GM21576 (cell line): Measurements from ENCODE around the gene TXNRD3.
"Not testable (repeated sequence)": the region's sequence is repeated elsewhere in the genome, so short reads cannot be mapped to it uniquely, and the experiment has no call there.

Source experiments
- ATAC-seq: cut with Tn5 transposase; IDR thresholded peaks from one replicate; pipeline ENCODE4 v1.9.1; 2021; ENCODE audit warnings: mild to moderate bottlenecking, moderate library complexity; ENCODE audit not compliant: unreplicated experiment

Gene TXNRD3

GRCh38 chr3:126606001-126606400 is 48.9 kb downstream of the TXNRD3 start:
- no peak for ATAC-seq

- no peak for ATAC-seq
Observed at GRCh38 chr3:126604691-126605090, 50.2 kb downstream of the TXNRD3 start.

GRCh38 chr3:126599101-126599500 is 55.8 kb downstream of the TXNRD3 start:
- no peak for ATAC-seq

- ATAC-seq = not testable (repeated sequence)
Observed at GRCh38 chr3:126595479-126595878, 59.4 kb downstream of the TXNRD3 start.

- not testable (repeated sequence) for ATAC-seq
Observed at GRCh38 chr3:126591515-126591914, 63.4 kb downstream of the TXNRD3 start.

GRCh38 chr3:126582311-126582710 is 72.6 kb downstream of the TXNRD3 start:
- ATAC-seq = no peak

- no peak for ATAC-seq
Observed at GRCh38 chr3:126581569-126581968, 73.4 kb downstream of the TXNRD3 start.

- ATAC-seq = no peak
Observed at GRCh38 chr3:126580746-126581145, 74.2 kb downstream of the TXNRD3 start.

- ATAC-seq = no peak
Observed at GRCh38 chr3:126578702-126579101, 76.2 kb downstream of the TXNRD3 start.

- ATAC-seq = no peak
Observed at GRCh38 chr3:126577261-126577660, 77.7 kb downstream of the TXNRD3 start.

GRCh38 chr3:126573492-126574117 is 81.3 kb downstream of the TXNRD3 start:
- ATAC-seq = no peak

GRCh38 chr3:126571078-126571477 is 83.8 kb downstream of the TXNRD3 start:
- ATAC-seq = no peak

GRCh38 chr3:126570103-126570541 is 84.8 kb downstream of the TXNRD3 start:
- ATAC-seq = no peak

- ATAC-seq = no peak
Observed at GRCh38 chr3:126569390-126569975, 85.4 kb downstream of the TXNRD3 start.

GRCh38 chr3:126568776-126569342 is 86.1 kb downstream of the TXNRD3 start:
- ATAC-seq = no peak

- ATAC-seq = no peak
Observed at GRCh38 chr3:126567696-126568438, 87.1 kb downstream of the TXNRD3 start.

GRCh38 chr3:126562737-126563276 is 92.1 kb downstream of the TXNRD3 start:
- no peak for ATAC-seq

- no peak for ATAC-seq
Observed at GRCh38 chr3:126558336-126559071, 96.4 kb downstream of the TXNRD3 start, which contains the start of gene C3orf22. Gene C3orf22 (minus strand): TSS chr3:126558932. CDS start chr3:126553390, 5,542 bp downstream.

- ATAC-seq = no peak
Observed at GRCh38 chr3:126557761-126558160, 97.2 kb downstream of the TXNRD3 start.

GRCh38 chr3:126557415-126557745 is 97.5 kb downstream of the TXNRD3 start:
- ATAC-seq = no peak
